Coronary artery (tissue), 2 donors: ENCODE data around the gene CNOT9.

Experiments
- DNase-seq: peaks from one replicate; pipeline ENCODE4 v3.0.0-alpha.2; 2017; ENCODE audit warnings: low spot score
- H3K27ac ChIP-seq, 2 donors: fragments of 200-600 bp; sonication (generic); one replicate each; pipeline ENCODE4 v1.5.1; 2016 to 2019
- H3K4me3 ChIP-seq: fragments of 200-600 bp; sonication (generic); 2 replicates; pipeline ENCODE4 v1.5.1; 2016; ENCODE audit warnings: mild to moderate bottlenecking, moderate library complexity
- TF ChIP-seq, protein P1 (sequence below): fragments of 200-600 bp; sonication (generic); IDR thresholded peaks from one replicate; pipeline ENCODE4 v1.5.1; 2019; ENCODE audit warnings: antibody characterized with exemption

The CNOT9 gene

GRCh38 chr2:218626369-218626768 is 57.7 kb downstream of the CNOT9 start:
- no peak for DNase-seq
- Histone ChIP-seq H3K27ac (no peak overlapping the region), H3K4me3 (no peak overlapping the region)
- TF ChIP-seq, protein P1, sequence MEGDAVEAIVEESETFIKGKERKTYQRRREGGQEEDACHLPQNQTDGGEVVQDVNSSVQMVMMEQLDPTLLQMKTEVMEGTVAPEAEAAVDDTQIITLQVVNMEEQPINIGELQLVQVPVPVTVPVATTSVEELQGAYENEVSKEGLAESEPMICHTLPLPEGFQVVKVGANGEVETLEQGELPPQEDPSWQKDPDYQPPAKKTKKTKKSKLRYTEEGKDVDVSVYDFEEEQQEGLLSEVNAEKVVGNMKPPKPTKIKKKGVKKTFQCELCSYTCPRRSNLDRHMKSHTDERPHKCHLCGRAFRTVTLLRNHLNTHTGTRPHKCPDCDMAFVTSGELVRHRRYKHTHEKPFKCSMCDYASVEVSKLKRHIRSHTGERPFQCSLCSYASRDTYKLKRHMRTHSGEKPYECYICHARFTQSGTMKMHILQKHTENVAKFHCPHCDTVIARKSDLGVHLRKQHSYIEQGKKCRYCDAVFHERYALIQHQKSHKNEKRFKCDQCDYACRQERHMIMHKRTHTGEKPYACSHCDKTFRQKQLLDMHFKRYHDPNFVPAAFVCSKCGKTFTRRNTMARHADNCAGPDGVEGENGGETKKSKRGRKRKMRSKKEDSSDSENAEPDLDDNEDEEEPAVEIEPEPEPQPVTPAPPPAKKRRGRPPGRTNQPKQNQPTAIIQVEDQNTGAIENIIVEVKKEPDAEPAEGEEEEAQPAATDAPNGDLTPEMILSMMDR, result no peak

GRCh38 chr2:218627939-218628338 is 59.3 kb downstream of the CNOT9 start:
- TF ChIP-seq, protein P1, result no peak
- no peak for DNase-seq
- H3K27ac ChIP-seq, result no peak overlapping the region
- no peak overlapping the region for H3K4me3 ChIP-seq

DNA sequence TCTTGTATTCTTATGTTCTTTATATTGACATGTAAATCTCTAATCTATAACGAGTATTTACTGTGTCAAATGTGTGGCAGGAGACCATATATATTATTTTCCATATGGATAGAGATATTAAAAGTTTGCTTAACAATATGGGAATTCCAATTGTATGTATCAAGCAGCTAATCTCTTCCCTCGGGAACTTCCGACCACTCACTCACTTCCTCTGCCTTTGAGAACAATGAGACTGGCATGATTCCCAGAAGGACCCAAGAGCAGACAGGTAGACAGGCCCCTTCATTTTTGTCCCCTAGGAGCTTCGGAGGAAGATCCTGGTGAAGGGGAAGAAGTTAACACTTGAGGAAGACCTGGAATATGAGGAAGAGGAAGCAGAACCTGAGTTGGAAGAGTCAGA is 63.2 kb downstream of the CNOT9 start:
- TF ChIP-seq, protein P1, result no peak
- Histone ChIP-seq H3K4me3 (no peak overlapping the region), H3K27ac (no peak overlapping the region)
- DNase-seq, result no peak

DNA sequence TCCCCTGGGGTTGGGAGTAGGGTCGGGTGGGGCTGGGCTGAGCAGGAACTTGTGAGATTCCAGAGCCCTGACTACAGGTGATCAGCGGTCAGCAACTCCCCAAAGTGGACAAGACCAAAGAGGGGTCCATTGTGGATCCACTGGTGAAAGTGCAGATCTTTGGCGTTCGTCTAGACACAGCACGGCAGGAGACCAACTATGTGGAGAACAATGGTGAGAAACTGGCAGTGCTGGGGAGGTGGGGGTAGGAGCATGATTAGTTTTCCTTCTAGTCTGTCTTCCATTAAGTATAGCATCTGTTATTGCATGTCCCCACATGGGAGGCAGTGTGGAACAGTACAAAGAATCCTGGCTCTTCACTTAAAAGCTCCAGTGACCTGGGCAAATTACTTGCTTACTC is 67.1 kb downstream of the CNOT9 start:
- H3K4me3 ChIP-seq, result no peak overlapping the region
- DNase-seq, result no peak
- TF ChIP-seq, protein P1, result no peak
- no peak overlapping the region for H3K27ac ChIP-seq

DNA sequence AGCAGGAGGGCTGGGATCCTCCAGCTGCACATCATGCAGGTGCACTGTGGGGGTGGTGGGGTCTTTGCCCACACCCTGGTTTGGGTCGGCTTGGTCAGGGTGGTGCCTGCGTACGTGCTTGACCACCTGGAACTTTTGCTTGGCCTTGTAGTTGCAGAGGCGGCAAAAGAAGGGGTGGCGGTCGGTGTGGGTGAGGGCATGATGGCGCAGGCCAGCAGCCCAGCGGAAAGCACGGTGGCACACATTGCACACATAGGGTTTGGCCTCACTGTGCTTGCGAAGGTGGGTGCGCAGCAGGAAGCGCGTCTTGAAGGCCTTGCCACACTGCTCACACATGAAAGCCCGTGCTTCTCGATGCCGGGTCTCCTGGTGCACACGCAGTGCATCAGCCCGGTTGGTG is 69.7 kb downstream of the CNOT9 start:
- TF ChIP-seq, protein P1, result no peak
- no peak overlapping the region for H3K4me3 ChIP-seq
- no peak for DNase-seq
- H3K27ac ChIP-seq, result no peak overlapping the region

- Histone ChIP-seq H3K27ac (no peak overlapping the region), H3K4me3 (no peak overlapping the region)
- DNase-seq, result no peak
- TF ChIP-seq, protein P1, result no peak
Observed at GRCh38 chr2:218642121-218642656, 73.5 kb downstream of the CNOT9 start.

- no peak for DNase-seq
- no peak overlapping the region for H3K27ac ChIP-seq
- H3K4me3 ChIP-seq, result no peak overlapping the region
- TF ChIP-seq, protein P1, result no peak
Observed at GRCh38 chr2:218642786-218643185, 74.1 kb downstream of the CNOT9 start.
